Measurements from ENCODE around the gene KIF16B. TPM values are rescaled to one million over a fixed set of nuclear protein-coding genes. Genes with fewer than 3 reads are reported as not detected.

KIF16B gene, protein sequence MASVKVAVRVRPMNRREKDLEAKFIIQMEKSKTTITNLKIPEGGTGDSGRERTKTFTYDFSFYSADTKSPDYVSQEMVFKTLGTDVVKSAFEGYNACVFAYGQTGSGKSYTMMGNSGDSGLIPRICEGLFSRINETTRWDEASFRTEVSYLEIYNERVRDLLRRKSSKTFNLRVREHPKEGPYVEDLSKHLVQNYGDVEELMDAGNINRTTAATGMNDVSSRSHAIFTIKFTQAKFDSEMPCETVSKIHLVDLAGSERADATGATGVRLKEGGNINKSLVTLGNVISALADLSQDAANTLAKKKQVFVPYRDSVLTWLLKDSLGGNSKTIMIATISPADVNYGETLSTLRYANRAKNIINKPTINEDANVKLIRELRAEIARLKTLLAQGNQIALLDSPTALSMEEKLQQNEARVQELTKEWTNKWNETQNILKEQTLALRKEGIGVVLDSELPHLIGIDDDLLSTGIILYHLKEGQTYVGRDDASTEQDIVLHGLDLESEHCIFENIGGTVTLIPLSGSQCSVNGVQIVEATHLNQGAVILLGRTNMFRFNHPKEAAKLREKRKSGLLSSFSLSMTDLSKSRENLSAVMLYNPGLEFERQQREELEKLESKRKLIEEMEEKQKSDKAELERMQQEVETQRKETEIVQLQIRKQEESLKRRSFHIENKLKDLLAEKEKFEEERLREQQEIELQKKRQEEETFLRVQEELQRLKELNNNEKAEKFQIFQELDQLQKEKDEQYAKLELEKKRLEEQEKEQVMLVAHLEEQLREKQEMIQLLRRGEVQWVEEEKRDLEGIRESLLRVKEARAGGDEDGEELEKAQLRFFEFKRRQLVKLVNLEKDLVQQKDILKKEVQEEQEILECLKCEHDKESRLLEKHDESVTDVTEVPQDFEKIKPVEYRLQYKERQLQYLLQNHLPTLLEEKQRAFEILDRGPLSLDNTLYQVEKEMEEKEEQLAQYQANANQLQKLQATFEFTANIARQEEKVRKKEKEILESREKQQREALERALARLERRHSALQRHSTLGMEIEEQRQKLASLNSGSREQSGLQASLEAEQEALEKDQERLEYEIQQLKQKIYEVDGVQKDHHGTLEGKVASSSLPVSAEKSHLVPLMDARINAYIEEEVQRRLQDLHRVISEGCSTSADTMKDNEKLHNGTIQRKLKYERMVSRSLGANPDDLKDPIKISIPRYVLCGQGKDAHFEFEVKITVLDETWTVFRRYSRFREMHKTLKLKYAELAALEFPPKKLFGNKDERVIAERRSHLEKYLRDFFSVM (N-terminal part only)
- 4.4 TPM for polyA plus RNA-seq (2012; ENCODE audit: insufficient read depth, insufficient read length)

DNA sequence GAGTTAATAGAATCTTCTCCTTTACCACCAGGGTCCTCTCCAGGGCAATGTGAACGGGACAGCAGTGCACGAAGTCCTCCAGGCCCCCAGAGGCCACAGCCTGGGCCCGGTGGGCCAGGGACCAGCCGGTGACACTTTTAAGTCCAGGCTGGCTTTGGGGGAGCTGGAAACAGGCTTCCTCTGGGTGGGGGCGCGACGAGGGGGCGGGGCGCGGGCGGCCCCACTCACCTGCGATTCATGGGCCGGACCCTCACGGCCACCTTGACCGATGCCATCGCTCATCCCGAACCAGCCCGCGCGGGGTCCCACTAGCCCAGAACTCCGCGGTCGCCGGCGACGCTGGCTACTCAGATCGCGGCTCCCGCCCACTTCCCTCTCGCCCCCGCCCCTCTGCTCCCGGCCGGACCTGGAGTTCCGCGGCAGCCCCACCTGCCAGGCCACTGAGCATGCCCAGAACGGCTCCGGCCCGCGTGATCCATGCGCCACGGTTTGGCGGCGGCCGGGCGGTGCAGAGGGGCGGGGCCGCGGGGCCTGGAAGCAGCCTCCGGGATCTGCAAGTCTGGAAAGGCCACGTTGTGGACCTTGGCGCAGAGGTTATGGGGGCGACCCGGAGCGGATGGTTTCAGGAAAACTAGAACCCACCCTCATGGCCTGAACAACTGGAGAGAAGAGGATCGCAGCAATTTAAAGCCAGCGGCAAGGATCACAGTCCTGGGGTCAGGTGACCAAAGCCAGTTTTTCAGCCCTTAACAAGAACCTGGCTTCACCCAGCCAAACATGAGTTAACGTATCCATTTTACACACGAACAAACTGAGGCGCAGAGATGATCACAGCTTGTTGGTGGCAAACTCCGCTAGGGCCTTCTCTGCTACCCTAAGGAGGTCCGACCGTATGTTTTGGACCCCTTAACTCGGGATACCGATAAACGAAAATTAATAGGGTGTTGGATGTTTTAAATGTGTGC, at the start of gene KIF16B:
TSS of gene KIF16B (minus strand) at position 448 of the 965 bp plus-strand sequence. CDS start at position 275, 173 bp downstream.
- peak; percentile 69 for DNase-seq (ENCODE audit: low read depth, low spot score)
- H3K4me3 ChIP-seq (ENCODE audit: low read length): peak within 1 kb of the TSS; percentile 78

DNA sequence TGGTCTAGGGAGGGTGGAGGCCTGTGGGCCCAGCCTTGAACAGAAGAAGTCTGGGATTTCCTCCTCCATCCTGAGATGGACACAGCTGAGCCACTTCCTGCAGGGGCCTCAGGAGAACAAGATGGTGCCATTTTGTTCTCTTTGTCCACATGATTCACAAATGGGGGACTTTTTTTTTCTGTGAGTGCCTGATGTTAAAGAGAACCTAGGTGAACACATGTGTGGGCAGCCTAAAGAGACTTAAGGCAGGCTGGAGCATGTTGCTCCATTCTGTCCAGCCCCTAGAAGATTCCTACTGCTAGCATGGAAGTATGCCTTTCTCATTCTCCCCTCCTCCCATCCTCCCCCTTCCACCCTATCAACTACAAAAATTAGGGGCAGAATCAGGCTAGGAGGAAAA, 49.3 kb upstream of the KIF16B start:
- DNase-seq (ENCODE audit: low read depth, low spot score): no peak

DNA sequence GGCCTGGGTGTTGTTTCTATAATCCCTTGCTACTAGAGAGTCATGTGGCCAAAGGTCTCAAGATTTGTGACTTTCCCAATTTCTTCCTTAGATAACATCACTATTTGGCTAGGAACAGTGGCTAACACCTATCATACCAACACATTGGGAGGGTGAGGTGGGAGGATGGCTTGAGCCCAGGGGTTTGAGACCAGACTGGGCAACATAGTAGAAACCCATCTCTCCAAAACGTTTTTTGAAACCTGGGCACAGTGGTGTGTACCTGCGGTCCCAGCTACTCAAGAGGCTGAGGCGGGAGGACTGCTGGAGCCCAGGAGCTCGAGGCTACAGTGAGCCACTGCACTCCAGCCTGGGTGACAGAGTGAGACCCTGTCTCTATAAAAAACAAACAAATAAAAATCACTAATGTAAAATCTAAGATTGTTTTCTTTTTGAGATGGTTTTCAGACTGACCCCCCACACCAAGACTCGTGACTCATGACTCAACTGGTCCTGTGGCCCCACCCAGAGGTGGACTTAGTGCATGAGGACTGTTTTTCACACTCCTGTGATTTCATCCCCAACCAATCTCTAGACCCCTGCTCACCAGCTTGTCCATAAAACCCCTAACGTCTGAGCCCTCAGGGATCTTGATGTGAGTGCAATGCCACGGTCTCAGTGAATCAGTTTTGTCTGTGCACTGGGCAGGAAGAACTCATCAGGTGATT, 48.3 kb upstream of the KIF16B start:
- DNase-seq (ENCODE audit: low read depth, low spot score): no peak
- no peak overlapping the region for H3K4me3 ChIP-seq (ENCODE audit: low read length)

More for the DNA sequence above, 49.3 kb upstream of the KIF16B start:
- H3K4me3 ChIP-seq (ENCODE audit: low read length): no peak overlapping the region

DNA sequence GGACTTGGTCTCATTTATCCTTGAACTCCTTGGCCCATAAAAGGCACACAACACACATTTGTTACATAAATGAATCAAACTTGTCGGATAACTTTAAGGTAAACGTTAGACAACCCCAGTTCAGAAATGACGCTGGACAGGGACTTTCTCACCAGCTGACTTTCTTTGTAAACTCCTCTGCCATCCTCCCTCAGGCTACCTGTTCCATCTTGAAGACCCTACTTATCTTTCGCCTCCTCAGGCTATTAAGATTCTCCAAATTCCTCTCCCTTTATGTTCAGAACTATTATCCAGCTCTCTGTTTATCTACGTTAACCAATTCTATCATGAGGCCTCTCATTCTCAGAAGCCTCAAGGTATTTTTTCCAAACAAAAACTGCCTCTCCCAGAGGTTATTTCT, 47.7 kb upstream of the KIF16B start:
- H3K4me3 ChIP-seq (ENCODE audit: low read length): no peak overlapping the region
- no peak for DNase-seq (ENCODE audit: low read depth, low spot score)

DNA sequence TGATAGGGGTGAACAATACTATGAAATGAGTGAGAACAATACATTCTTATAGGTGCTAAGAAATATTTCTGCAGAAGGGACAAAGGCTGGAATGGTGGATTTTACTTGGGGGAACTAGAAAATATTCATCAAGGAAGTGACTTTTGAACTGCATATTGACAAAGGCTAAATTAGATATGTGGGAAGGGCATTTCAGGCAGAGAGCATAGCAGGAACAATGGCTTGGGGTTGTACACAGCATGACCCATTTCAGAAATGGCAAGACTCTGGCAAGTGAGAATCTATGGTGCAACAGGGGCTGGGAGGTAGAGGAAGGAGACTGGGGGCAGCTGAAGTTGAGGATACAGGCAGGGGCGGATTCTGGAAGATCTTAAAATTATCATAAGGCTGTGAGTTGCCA, 46.7 kb upstream of the KIF16B start:
- no peak for DNase-seq (ENCODE audit: low read depth, low spot score)
- no peak overlapping the region for H3K4me3 ChIP-seq (ENCODE audit: low read length)

DNA sequence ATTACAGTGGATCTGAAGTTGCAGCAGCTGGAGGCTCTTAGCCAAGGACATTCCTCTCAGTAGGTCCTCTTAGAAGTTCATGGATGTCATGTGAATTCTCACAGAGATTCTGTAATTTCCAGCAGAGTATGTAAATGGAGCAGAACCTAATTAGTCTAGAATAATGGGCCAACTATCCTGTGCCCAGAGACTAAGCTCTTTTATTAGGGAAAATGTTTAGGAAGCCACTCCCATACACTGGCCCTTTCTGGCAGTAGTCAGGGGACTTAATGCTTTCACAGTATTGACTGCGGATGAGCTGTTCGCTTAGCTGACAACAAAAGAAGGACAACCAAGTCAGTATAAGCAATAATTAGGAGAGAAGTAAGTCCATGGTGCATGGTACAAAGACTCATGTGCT, 43.8 kb upstream of the KIF16B start:
- no peak for DNase-seq (ENCODE audit: low read depth, low spot score)
- no peak overlapping the region for H3K4me3 ChIP-seq (ENCODE audit: low read length)

DNA sequence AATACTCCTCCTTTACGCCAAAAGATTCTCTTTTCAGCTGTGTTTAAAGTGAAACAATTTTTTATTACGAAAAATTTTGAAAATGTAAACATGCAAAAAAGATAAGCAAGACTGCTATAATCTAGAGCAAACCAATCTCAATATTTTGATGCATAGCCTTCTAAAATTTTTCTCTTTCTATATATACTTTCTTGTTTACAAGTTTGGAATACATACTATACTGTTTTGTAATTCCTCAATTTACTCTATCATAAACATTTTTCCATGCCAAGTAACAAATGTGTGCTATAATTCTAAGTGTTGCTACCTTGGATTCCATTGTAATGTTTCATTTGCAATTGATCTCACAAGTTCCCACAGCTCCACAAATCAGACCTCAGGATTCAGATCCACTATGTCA, 43.1 kb upstream of the KIF16B start:
- DNase-seq (ENCODE audit: low read depth, low spot score): no peak
- H3K4me3 ChIP-seq (ENCODE audit: low read length): no peak overlapping the region

DNA sequence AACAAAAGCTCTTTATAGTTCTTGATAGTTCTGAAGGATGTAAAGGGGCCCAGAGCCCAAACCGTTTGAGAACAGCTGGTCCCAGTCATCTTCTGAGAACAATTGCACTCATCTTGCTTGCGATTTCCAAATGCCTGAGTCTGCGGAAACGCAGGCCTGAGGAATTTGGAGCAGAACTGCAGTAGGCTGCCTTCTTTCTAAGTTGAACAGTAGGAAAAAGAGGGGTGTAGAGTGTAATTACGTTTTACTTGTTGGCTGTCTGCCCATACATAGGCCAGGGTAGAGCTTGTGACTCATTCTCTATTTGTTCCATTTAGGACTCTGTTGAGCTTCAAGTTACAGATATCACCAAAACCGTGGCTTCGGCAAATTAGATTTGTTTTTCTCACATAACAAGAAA, 42.0 kb upstream of the KIF16B start:
- no peak overlapping the region for H3K4me3 ChIP-seq (ENCODE audit: low read length)
- DNase-seq (ENCODE audit: low read depth, low spot score): no peak

DNA sequence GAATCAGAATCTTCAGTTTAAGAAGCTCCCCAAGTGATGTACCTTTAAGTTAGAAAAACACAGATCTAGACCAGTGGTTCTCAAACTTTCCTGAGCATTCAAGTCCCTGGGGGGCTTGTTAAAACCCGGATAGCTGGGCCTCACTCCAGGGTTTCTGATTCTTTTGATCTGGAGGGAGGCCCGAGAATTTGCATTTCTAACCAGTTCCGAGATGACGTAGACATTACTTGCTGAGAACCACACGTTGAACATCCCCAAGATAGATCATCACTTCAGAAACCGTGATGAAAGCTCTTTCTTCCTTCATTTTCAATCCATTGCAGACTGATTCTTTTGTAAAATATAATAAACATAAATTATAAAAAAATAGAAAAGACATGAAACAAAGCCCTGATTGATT, 40.7 kb upstream of the KIF16B start:
- no peak overlapping the region for H3K4me3 ChIP-seq (ENCODE audit: low read length)
- no peak for DNase-seq (ENCODE audit: low read depth, low spot score)

DNA sequence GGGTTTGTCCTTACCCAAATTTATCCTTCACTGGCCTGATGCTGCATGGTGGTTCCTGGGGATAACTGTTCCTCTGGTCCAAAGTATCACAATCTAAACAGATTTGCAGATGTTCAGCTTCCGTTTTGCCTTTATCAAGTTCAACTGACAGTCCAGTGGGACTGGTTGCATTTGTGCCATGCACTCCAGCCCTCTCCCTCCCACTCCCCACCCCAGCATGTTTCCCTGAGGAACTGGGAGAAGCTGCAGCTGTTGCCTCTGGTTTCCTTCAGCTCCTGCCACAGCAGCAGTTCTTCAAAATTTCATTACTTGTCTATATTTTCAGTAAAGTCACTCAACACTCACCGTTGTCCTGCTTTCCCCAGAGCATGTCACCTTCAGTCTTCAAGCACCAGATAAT, 39.5 kb upstream of the KIF16B start:
- H3K4me3 ChIP-seq (ENCODE audit: low read length): no peak overlapping the region
- DNase-seq (ENCODE audit: low read depth, low spot score): no peak

DNA sequence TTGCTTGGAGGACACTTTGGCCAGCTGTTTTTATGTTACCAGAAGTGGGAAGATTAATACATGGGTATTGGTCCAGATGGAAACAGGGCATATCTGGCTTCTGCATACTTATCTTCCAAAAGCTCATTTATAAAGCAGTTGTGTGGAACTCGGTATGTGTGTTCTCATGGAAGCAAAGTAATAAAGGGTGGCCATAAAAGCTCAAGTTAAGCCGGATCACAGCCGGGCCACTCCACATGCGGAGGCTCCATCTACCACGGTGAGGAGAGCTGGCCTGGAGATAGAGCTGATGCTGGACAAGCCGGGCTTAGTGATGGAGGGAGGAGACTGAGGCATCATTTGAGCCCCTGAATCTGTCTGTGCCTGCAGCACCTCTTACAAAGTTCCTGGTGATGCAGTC, 38.6 kb upstream of the KIF16B start:
- no peak overlapping the region for H3K4me3 ChIP-seq (ENCODE audit: low read length)
- no peak for DNase-seq (ENCODE audit: low read depth, low spot score)

DNA sequence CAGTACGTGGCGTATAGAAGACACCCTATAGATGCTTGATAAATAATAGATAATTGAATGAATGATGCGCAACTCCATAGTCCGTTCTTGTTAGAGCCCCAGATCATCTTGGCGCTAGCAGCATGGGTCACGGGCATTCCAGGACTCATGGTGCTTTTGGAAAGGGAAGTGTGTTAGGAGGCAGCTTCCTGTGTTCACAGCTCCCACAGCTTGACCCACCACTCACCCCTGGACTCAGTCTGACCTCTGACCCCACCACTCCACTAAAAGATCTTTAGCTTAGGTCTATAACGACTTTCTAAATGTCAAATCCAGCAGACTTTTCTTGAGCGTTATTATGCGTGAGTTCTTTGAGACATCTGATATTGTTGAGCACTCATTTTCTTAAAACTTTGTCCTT, 35.8 kb upstream of the KIF16B start:
- no peak for DNase-seq (ENCODE audit: low read depth, low spot score)
- H3K4me3 ChIP-seq (ENCODE audit: low read length): no peak overlapping the region

DNA sequence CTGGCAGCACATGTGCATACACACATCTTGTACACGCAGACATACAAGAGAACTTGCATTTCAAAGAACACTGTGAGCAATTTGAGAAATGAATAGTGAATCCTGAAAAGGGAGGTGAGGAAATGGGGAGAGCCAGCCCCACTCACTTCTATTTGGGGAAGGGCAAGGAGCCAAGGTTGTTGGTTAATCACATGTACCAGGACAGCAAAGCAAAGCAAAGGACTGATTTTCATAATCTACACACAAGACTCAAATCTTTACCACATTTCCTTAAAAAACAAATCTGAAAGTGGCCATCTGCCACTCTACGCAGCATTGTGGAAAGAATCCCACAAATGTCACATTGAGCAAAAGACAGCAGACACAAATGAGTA, 35.0 kb upstream of the KIF16B start:
- H3K4me3 ChIP-seq (ENCODE audit: low read length): no peak overlapping the region
- DNase-seq (ENCODE audit: low read depth, low spot score): no peak

DNA sequence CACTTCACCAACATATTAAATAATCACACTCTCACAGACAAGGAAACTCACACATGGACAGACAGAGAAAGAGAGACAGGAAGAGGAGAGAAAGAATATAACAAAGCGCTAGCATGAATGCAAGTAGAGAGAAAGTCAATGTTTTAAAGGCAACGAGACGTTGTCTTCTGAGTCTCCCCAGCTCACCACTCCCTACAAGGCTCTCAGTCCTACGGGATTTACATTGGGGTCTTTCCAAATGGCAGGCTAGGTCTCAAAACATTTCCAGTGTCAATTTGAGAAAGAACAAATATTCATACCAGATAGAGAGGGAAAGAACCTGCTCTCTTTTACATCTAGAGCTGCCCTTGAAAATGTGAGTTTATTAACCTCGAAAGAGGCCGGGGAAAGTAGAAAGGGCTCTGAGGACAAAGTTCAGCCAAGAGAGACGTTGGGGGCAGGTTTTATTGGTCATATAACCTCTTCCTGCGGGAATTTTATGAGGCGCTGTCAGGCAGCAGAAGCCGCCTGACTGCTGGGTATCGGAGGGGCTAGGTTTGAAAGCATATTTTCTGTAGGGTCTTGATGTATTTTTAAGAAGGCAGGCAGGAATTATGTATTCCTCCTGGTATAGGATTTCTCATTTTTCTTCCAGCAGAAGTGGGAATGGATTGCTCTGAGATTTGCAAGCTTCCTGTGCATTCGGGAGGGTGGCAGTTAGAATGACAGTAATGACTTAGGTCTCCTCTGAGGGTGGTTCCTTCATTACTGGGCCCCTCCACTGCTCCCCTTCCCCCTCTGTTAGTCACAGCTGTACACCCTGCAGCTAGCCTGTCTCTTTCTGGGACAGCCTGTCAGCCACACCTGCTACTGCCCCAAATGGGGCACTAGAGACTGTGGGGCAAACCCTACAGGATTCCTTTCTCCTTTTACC, 34.4 kb upstream of the KIF16B start:
- no peak for DNase-seq (ENCODE audit: low read depth, low spot score)
- H3K4me3 ChIP-seq (ENCODE audit: low read length): no peak overlapping the region

DNA sequence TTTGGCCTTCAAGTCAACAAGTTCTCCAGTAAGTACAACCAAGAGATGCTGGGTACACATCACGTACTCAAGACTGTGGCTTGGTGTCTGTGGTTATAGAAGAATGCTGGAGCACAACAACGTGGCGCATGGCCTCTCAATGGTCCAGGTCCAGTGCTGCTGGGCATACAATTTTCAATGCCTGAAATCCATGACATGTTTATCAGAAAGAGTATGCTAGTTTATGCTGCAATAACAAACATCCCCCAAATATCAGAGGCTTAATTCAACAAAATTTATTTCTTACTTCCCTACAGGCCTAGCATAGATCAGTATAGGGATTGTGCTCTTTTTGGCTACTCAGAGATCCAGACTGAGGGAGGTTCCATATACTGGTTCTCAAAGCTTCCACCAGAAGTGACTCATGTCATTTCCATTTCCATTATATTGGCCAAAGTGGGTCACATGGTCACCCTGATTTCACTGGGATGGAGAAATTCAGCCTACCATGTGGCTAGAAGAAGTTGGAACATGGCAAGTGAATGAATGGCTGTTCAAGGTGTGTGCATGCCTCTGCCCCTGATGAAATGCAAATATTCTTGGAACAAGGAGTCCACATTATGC, 33.3 kb upstream of the KIF16B start:
- H3K4me3 ChIP-seq (ENCODE audit: low read length): no peak overlapping the region
- DNase-seq (ENCODE audit: low read depth, low spot score): no peak

DNA sequence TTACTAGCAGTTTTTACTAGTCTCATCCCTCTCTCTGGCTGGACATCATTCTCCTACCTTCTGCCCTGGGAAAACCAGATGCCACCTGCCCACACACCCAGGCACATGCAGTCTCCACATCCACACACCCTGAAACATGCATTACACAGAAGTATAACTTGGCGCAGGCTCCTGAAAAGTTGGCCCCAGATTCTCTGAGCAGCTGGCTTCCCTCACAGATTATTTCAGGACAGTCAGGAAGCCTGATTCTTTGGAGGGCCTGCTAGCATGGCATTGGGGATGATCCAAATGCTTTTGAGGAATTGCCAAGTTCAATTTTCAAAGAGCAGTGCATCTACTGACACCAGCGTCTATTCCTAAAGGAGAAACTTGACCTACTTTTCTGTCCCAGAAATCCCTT, 27.8 kb upstream of the KIF16B start:
- no peak overlapping the region for H3K4me3 ChIP-seq (ENCODE audit: low read length)

More for the DNA sequence above, 27.8 kb upstream of the KIF16B start:
- DNase-seq (ENCODE audit: low read depth, low spot score): no peak
